HG02840 (cell line): ENCODE results near the gene ACACA.
"Not testable (repeated sequence)": the region's sequence is repeated elsewhere in the genome, so short reads cannot be mapped to it uniquely, and the experiment has no call there.

ENCODE experiments used
- ATAC-seq: cut with Tn5 transposase; IDR thresholded peaks from one replicate; pipeline ENCODE4 v1.9.1; 2021; ENCODE audit warnings: mild to moderate bottlenecking, moderate library complexity, moderate number of reproducible peaks; ENCODE audit not compliant: unreplicated experiment, low FRiP score

The ACACA gene

DNA sequence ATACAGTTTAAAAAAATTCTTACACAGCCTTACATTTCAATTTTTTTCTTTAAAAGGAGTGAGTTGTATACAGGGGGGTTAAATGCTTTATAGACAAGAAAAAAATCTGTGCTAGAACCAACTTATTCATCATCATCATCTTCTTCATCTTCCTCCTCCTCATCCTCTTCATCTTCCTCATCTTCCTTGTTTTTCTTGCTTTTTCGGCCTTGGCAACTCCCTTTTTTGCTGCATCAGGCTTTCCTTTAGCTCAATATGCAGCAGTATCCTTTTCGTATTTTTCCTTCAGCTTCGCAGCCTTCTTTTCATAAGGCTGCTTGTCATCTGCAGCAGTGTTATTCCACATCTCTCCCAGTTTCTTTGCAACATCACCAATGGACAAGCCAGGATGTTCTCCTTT, 263.1 kb downstream of the ACACA start:
- not testable (repeated sequence) for ATAC-seq

- ATAC-seq = no peak
Measured at GRCh38 chr17:37142294-37142896, 264.2 kb downstream of the ACACA start.

GRCh38 chr17:37138571-37139120, 268.0 kb downstream of the ACACA start:
- ATAC-seq = no peak

DNA sequence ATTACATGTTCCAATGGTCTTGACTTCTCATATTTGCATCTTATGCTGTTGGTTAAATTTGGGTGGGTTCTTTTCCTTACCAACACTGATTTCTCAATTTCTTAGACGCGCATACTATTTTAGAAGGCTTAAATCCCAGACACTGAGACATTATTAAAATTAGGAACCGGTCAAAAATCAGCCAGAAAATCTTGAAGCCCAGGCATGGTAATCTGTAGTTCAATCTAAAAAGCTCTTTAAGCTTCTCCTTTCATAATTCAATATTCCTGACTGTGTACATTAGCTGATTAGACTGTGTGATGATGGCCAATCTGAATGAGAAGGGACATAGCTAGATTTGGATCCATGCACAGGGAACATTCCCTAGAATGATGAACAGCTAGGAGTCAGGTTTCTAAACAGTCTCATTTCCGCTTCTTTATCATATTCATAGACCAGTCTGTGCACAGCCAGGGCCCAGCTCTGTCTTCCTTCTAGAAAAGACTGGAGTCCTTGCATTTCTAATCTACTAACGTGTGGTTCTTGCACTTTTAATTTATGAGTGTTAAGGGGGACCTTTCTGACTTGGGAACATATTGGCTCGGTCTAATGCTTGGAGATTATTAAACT, 268.6 kb downstream of the ACACA start:
- ATAC-seq = no peak

- no peak for ATAC-seq
Measured at GRCh38 chr17:37137070-37137610, 269.5 kb downstream of the ACACA start.

GRCh38 chr17:37135576-37135975, 271.1 kb downstream of the ACACA start:
- ATAC-seq = no peak

GRCh38 chr17:37134050-37134449, 272.6 kb downstream of the ACACA start:
- no peak for ATAC-seq

DNA sequence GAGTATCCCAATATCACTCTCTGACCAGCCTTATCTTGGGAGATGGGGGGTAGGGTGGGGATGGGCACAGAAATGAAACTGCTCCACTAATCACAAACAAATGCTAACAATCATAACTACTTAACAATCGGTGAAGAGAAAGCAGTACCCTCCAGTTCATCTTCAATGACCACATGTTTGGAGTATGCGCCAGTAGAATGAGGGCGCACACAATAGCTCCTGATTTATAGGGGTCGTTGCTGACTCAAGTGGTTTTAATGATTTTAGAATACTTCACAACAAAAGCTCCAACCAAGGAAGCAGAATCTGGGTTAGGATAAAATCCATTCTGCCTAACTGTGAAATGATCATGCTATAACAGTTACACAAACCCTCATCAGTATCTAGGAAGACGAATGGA, 273.5 kb downstream of the ACACA start:
- ATAC-seq = no peak

DNA sequence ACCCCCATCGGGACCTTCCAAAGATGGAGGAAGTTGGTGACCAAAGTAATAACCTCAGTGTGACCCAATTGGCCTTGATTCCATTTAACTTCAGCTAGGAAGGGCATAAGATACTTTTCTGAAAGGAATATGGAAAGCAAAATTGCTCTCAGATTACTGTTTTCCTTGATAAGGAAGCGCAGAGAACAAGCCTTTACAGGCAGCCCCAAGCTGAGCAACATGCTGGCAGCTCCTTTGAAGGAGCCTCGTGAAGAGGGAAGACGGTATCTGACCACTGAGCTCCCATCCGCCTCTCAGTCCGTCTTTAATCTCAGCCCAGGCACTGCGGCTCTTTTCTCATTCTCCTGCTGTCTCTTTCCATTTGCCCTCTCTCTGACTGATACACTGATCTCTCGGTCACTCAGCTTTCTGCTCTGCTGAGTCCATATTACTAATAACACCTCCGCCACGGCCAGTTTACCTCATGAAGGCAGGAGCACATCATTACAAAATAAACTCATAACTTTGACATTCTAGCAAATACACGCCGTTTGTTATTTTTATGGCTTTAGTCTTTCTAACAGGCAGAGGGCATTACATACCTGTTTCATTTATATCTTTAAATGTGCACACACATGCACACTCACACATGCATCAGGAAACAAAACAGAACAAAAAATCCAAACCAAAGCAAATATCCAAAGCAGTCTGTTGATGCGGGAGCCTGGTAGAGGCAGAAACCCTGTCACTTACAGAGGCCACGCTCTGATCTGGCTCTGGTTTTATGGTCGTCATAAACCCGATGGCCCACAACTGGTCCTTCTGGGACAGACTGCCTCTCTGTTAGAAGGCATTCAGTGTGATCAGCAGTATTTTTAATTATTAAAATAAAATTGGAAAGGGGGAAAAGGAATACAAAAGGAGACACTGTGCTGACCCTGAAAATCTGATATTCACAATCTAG, 274.7 kb downstream of the ACACA start:
- ATAC-seq = no peak

- ATAC-seq = no peak
Measured at GRCh38 chr17:37130984-37131446, 275.6 kb downstream of the ACACA start.

- ATAC-seq = no peak
Measured at GRCh38 chr17:37124821-37125173, 281.8 kb downstream of the ACACA start.

DNA sequence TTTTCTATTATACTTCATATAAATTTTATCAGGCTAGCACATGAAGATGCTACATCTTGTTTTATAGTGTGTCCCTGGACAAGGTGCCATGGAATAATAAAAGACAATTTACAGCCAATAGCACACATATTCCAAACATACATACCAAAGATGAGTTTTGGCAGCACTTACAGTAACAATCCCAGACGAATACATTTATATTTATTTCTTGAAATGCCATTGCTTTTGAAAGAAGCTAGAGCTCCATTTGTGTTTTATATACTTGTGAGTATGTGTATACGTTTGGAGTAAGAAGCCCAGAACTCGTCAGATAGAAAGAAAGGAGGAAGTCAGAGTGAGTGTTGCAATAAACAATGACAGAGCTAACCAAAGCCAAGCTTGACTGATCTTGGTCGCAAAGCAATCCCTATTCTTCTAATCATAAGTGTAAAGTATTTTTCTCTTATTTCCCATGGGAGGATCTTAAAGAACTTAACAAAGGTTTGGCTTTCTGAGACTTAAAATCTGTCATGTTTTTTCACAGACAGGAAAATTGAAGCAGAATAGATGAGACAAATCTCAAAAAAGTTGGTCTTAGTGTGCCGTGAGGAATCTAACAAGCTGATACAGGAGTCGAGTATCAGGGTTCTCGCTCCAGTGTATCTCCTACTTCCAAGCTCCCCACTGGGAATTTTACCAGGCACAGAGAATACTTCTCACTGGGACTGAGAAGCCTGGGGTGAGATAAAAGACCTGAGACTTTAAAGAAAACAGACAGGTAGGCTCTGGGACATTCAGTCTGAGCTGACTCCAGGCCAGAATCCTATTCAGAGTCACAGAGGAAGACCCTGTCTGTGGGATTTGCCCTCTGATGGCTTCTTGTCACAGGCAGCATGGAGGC, 282.5 kb downstream of the ACACA start:
- no peak for ATAC-seq

GRCh38 chr17:37123386-37123785, 283.2 kb downstream of the ACACA start:
- ATAC-seq = no peak

GRCh38 chr17:37121616-37122015, 285.0 kb downstream of the ACACA start:
- ATAC-seq = no peak

DNA sequence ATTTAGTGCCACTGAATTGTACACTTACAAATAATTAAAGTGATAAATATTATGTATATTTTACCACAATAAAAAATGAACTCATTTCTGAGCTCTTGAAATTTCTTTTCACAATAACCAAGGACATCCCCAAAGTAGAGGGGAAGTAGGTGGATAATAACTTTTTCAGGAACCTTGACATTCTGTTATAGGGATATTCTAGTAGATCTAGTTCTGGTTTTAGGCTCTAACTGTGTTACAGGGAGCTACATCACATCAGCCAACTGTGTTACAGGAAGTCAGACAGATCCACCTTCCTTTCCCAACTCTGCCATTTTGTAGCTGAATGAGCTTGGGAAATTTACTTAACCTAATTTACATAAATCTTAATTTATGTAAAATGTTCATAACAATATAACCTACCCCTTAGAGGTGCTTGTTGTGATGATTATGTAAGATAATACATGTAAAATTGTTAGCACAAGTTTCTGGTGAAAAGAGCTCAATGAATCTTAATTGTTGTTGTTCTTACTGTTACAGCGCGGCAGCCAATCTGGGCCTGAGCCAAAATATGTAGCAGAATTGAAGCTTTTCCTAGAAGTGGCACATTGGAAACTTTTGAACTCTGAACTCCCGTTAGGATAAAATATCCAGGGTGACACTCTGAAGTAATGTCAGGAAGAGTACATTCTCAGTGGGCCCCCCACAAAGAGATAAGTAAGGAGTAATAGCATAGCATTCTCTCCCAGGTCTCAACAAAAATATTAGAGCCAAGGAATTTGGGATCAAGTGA, 288.1 kb downstream of the ACACA start:
- no peak for ATAC-seq

DNA sequence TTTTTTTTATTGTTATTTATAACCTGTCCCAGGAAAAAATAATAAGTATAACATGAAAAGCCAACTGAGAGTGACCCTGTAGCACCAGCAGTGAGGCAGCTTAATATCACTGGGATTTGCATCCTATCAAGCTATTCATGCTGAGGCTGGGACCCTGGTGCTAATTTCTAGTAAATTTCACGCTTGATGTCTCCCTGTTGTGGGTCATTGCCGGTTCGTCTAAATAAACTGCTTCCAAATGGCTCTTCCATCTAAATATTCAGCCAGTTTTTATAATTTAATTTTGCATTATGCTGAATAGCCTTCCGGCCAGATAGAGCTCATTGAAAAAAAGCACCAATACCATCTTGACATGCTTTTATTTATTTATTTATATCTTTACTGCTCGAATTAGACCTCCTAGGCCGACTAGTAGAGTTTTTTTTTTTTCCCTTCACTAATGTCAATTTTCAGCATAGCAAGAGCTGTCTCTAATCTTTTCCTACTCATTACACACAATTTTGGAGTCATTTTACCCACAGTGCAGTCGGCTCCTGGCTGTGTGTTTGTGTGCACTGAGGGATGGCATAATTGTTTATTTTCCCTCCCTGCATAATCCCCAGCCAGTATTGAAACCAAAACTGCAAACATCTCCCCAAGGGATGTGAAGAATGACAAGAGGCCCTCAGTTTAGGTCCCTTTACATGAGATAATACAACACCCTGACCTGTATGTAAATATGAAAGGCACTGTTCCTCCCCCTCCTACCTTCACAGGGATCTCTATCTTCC, 289.1 kb downstream of the ACACA start:
- no peak for ATAC-seq

DNA sequence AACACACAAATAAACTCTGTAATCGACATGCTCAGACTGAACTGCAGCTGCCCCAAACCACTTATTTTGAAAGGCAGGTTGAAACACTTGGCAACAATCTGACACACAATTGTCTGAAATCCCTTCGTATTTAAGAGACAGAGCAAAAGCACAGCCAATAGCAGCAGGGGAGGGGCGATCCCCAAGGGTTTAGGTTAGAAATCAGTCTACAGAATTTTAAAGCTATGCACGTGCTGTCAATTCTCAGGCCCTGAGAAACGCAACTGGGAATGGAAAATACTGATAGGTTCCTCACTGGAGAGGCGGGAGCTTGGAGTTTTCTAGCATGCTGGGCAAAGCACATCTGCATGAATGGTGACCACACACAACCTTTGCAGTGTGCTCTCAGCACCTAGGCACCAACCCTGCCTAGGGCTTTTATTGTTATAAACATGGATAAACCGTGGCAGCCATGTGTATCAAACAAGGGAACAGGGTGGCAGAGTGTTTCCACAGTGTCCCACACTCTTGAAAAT, 289.9 kb downstream of the ACACA start:
- no peak for ATAC-seq

GRCh38 chr17:37111329-37111728, 295.3 kb downstream of the ACACA start:
- no peak for ATAC-seq
